ENCODE data around the gene CYB561.
"Not testable (repeated sequence)": the region's sequence is repeated elsewhere in the genome, so short reads cannot be mapped to it uniquely, and the experiment has no call there.

The CYB561 gene

DNA sequence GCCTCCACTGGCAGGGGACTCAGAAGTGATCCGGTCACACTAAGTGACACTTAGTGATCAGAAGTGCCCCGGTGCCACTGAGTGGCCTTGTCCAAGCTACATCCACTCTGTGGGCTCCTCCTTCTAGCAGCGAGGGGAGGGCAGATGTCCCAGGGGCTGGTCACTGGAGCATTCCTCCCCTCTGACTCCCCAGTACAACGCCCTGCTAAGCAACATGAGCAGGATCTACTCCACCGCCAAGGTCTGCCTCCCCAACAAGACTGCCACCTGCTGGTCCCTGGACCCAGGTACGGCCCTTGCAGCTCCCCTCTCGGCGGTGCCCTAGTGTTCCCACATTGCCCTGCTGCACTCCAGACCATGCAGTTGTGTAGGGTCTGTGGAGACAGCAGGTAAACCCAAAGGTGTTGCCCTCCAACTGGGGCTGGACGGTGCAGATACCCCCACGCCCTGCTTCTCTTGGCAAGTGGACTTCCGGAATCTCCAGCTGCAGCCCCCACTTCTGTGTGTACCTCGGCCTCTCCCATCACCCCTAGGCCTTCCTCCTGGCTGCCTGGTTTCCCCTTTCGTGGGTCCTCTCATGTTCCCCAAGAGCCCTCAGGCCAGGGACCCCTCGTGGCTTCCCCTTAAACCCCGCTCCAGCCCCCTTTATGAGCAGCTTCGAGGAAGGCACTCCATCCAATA is 32.8 kb upstream of the CYB561 start:
- DNase-seq: peak; percentile 48

DNA sequence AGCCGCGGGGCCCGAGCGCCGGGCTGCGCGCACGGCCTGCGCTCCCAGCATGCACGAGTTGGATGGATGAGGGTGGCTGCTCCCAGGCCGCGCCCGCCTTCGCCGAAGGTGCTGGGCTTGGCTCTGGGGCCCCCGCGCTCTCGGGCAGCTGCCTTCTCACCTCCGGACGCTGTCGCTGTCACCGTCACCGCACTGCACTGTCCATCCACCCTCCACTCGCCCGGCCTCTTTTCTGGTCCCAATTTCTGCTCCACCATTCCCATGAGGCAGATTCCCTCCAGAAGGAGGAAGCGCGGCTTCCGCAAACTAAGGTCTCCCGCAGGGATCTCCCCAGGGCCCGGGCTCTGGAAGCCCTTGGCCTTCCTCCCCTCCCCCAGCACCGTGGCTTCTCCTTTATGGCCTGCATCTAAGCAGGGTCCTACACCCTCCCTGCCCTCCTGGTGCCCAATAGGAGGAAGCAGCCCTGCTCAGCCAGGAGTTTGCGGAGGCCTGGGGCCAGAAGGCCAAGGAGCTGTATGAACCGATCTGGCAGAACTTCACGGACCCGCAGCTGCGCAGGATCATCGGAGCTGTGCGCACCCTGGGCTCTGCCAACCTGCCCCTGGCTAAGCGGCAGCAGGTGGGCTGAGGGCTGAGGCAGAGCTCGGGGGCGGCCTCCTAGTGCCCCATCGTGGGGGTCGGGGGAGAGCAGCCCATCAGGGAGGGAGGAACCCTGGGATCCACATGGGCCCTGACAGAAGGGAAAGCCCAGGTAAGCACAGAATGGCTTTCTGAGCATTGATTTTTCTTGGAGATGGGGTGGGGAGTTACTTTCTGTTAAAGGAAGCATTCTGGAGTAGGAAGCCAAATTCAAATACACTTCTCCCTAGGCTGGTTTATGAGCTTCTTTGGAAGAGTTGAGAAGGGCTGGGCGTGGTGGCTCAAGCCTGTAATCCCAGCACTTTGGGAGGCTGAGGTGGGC is 31.7 kb upstream of the CYB561 start:
- no peak for DNase-seq

DNA sequence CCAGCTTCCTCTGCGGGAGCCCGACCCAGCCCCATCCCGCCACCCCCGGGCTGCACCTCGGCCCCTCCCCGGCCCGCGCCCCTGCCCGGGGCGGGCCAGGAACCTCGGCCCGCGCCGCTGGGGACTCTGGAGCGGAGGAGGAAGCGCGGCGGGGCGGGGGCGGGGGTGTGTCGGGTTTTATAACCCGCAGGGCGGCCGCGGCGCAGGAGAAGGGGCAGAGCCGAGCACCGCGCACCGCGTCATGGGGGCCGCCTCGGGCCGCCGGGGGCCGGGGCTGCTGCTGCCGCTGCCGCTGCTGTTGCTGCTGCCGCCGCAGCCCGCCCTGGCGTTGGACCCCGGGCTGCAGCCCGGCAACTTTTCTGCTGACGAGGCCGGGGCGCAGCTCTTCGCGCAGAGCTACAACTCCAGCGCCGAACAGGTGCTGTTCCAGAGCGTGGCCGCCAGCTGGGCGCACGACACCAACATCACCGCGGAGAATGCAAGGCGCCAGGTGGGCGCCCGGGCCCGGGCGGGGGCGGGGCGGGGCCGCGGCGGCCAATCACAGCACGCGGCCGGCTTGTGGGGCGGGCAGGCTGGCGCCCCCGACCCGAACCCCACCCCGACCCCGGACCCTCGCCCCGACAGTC is 30.9 kb upstream of the CYB561 start, which contains the start of gene ACE:
TSS of gene ACE (plus strand) at position 208 of the 626 bp plus-strand sequence. CDS start at position 242, 34 bp downstream.
- no peak for DNase-seq

DNA sequence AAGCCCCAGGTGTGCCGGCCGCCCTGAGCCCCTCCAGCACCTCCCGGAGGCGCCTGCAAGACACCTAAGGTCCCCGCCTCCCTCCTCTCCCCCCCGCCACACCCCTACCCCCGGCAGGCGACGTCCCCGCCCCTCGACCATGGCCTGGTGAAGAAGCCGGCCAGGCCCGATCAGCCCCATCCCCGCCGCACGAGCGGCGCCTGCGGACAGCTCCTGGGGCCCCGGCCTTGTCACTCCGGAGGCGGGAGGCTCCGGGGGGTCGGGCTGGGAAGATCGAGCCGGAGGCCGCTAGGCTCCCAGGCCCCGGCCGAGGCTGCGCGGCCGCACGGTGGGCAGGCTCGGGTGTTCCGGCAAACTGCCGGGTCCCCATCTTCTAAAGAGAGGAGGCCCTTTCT is 30.4 kb upstream of the CYB561 start:
- DNase-seq: no peak

GRCh38 chr17:63475491-63476412 is 29.6 kb upstream of the CYB561 start:
- DNase-seq: peak; percentile 39

- DNase-seq: no peak
Measured at GRCh38 chr17:63474586-63475460, 28.7 kb upstream of the CYB561 start.

GRCh38 chr17:63474174-63474573 is 28.1 kb upstream of the CYB561 start:
- DNase-seq: no peak

GRCh38 chr17:63468099-63468498 is 22.0 kb upstream of the CYB561 start:
- not testable (repeated sequence) for DNase-seq

DNA sequence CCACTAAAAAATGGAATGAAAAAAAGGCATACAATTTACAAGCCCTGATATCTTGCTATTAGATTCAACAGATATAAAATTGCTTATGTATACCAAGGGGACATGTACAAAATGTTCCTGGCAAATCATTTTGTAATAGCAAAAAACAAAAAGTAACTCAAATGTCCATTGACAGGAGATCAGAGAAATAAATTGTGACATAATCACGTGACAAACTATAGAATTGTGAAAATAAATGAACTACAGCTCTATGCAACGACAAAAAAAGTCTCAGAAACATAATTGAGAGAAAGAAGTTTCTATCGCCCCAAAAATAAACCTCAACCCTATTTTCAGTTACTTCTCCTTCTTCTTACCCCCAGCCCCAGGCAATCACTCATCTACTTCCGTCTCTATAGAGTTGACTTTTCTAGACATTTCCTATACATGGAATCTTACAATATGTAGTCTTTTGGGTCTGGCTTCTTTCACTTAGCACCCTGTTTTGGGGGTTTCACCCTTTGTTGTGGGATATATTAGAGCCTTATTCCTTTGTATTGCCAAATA is 18.7 kb upstream of the CYB561 start:
- no peak for DNase-seq

- DNase-seq: no peak
Measured at GRCh38 chr17:63463771-63464170, 17.7 kb upstream of the CYB561 start.

DNA sequence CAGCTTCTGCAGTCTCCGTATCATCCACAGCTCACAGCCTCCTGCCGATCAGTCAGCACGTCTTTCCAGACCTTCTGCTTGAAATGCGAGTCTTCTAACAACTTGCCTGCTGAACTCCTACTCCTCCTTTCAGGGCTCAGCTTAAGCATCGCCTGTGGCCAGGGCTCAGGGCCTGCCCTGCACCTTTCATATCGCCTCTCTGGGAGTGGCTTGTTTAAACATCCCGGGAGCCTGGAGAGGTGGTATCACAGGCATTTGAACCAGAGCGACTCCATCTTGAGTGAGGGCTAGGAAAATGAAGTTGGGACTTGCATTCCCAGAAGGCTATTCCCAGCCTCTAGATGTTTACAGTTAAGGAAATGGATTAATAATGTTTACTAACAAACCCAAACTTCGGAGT is 13.9 kb upstream of the CYB561 start:
- DNase-seq: no peak

GRCh38 chr17:63458478-63458877 is 12.4 kb upstream of the CYB561 start:
- no peak for DNase-seq

GRCh38 chr17:63455417-63455816 is 9.3 kb upstream of the CYB561 start:
- no peak for DNase-seq

DNA sequence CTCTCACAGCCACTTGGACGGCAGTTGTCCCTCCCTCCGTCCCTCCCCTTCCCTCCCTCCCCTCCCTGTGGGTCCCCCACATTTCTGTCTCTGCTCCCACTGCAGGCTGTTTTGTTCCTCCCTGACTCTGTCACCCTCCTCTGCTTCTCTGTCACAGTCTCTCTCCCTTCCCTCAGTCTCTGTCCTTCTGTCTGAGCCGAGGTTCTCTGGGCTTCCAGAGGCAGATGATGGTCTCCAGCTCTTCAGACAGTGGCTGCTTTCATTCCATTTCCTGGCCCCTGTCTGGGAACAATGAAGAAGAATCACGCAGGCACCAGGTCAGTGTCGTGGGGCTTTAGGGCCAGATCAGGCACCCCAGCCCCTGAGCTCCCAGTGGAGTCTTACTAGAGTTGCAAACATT is 8.8 kb upstream of the CYB561 start:
- no peak for DNase-seq

DNA sequence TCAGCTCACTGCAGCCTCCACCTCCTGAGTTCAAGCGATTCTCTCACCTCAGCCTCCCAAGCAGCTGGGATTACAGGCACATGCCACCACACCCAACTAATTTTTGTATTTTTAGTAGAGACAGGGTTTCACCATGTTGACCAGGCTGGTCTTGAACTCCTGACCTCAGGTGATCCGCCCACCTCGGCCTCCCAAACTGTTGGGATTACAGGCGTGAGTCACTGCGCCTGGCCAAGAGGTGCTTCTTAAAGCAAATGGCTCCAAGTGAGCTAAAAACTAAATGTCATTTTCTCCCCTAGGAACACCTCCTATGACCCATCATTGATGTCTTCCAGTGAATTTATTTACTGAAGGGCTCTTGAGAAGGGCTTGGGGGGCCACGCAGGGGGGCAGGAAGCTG is 8.3 kb upstream of the CYB561 start:
- DNase-seq: not testable (repeated sequence)

- DNase-seq: no peak
Measured at GRCh38 chr17:63452962-63453551, 7.0 kb upstream of the CYB561 start.

DNA sequence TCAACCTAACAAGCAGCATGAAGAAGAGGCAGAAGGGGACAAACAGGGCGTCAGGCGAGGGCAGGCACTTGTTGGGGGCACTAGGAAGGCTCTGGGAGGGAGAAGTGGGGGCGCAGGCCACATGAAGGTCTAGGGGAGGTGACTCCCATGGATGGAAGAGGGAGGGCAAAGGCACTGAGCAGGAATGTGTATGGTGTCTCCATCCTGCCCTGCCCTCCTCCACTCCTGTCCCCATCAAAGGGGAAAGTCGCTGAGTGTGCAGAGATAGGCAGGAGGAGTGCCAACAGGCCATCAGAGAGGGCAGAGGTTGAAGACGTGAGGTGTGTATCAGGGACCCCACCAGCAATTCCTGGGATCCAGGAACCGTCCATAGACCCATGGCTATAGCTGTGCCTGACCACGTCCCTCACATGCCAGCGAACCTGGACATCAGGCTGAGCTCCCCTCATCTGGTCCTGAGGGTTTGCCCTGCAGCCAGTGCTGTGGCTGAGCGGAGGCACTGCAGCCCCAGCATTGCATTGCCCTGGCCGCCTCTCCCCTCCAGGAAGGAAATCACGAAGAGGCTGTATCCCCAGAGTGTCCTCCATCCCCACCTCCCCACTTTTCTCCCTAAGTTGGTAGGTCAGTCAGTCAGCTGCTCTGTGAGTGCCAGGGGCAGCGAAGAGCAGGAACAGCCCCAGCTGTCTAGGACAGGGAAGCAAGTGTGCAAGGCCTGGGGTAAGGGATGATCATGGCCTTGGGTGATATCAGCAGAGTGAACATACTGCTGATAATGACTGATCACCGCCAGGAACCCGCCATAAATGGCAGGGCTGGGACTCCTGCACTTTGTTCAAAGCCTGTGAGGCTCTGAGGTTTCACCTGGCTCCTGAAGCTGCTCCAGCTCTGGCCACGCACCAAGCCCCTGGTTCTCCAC is 6.2 kb upstream of the CYB561 start:
- no peak for DNase-seq

- no peak for DNase-seq
Measured at GRCh38 chr17:63451150-63451549, 5.0 kb upstream of the CYB561 start.

DNA sequence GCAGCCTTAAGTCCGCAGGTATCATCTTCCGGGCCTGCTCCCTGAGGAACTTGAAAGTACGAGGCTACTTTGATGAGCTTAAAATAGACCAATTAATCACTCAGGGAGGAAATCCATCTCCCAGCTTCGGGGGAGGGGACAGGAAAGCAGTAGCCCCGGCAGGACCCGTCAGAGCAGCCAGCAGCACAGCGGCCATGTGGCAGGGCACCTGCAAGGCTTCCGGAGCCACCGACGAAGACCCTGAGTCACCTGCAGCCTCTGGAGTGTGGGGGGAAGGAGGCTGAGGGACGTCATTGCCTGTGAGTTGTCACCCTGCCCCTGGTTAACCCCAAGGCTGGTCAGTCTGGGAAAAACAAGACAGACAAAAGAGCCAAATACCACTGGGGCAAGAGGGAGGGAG is 4.4 kb upstream of the CYB561 start:
- DNase-seq: no peak

DNA sequence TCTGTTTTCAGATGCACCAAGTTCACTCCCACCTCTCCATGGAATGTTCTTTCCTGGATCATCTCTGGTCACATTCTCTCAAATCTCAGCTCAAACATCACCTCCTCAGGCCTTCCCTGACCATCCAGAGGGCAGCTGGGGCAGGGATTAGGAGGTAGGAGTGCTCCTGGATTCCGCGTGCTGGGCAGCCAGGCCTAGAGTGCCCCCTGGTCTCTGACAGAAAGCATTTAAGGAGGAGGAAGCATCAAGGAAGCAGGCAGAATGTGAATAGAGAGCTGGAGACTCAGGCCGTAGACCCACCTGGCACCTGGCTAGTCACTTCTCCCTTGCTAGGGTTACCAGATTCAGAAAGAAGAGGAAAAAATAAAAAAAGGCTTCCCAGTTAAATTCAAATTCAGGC is 2.5 kb upstream of the CYB561 start:
- no peak for DNase-seq

All from NCI-H2227 treated with DMSO at 0.1 percent for 48 hours (cell line).